Liver (tissue), 9 donors: ENCODE measurements around the gene PDIA3. TPM values are rescaled to one million over a fixed set of nuclear protein-coding genes. Genes with fewer than 3 reads are reported as not detected.
A peak's percentile ranks its signal among the peaks of the same experiment; 100 is the strongest.

ENCODE experiments used
- DNase-seq: peaks from one replicate; pipeline ENCODE4 v3.0.0-alpha.2; 2017; ENCODE audit warnings: low spot score
- H3K27ac ChIP-seq, 2 donors: one replicate each; pipeline ENCODE4 v1.7.0; 2013; ENCODE audit warnings: inconsistent platforms in 2 of 2, low read length in 2 of 2, control low read depth in 1 of 2, low read depth in 1 of 2, mild to moderate bottlenecking in 1 of 2
- H3K27me3 ChIP-seq, 4 donors: one replicate each; pipeline versions ENCODE4 v1.6.1 to v1.7.0; 2013; ENCODE audit warnings: low read length in 3 of 4, inconsistent platforms in 1 of 4, mild to moderate bottlenecking in 1 of 4, moderate library complexity in 1 of 4; ENCODE audit not compliant: control insufficient read depth in 4 of 4, insufficient read depth in 4 of 4
- H3K36me3 ChIP-seq, 4 donors: one replicate each; pipeline versions ENCODE4 v1.6.1 to v1.7.0; 2013; ENCODE audit warnings: low read length in 3 of 4, mild to moderate bottlenecking in 3 of 4, low read depth in 1 of 4, moderate library complexity in 1 of 4; ENCODE audit not compliant: control insufficient read depth in 4 of 4, insufficient read depth in 3 of 4
- H3K4me1 ChIP-seq, 4 donors: one replicate each; pipeline versions ENCODE4 v1.6.1 to v1.7.0; 2013; ENCODE audit warnings: low read length in 3 of 4, mild to moderate bottlenecking in 3 of 4, moderate library complexity in 1 of 4; ENCODE audit not compliant: control insufficient read depth in 4 of 4, insufficient read depth in 4 of 4
- H3K4me3 ChIP-seq, 3 donors: one replicate each; pipeline versions ENCODE4 v1.6.1 to v1.7.0; 2013; ENCODE audit warnings: low read length in 3 of 3, control low read depth in 1 of 3, low read depth in 1 of 3, mild to moderate bottlenecking in 1 of 3
- H3K9ac ChIP-seq, 2 donors: one replicate each; pipeline ENCODE4 v1.7.0; 2013; ENCODE audit warnings: low read length in 2 of 2, mild to moderate bottlenecking in 2 of 2, moderate library complexity in 2 of 2, control low read depth in 1 of 2, low read depth in 1 of 2
- H3K9me3 ChIP-seq, 4 donors: one replicate each; pipeline versions ENCODE4 v1.6.1 to v1.7.0; 2013; ENCODE audit warnings: low read length in 3 of 4; ENCODE audit not compliant: control insufficient read depth in 4 of 4
- ATF3 ChIP-seq: IDR thresholded peaks from 2 replicates; pipeline ENCODE4 v1.6.1; 2016; ENCODE audit warnings: antibody characterized with exemption
- FOXA1 ChIP-seq: IDR thresholded peaks from 2 replicates; pipeline ENCODE4 v1.6.1; 2016; ENCODE audit warnings: antibody characterized with exemption
- FOXA2 ChIP-seq: IDR thresholded peaks from 2 replicates; pipeline ENCODE4 v1.6.1; 2016; ENCODE audit warnings: antibody characterized with exemption
- GABPA ChIP-seq, 2 donors: IDR thresholded peaks in 1 of 2; conservative IDR thresholded peaks in 1 of 2; 2 replicates each; pipeline ENCODE4 v1.6.1; 2016; ENCODE audit warnings: antibody characterized with exemption in 2 of 2, mild to moderate bottlenecking in 1 of 2, moderate library complexity in 1 of 2
- HNF4A ChIP-seq, 2 donors: conservative IDR thresholded peaks; 2 replicates each; pipeline ENCODE4 v1.6.1; 2016; ENCODE audit warnings: antibody characterized with exemption in 2 of 2, mild to moderate bottlenecking in 2 of 2
- JUND ChIP-seq, 2 donors: IDR thresholded peaks; 2 replicates each; pipeline ENCODE4 v1.6.1; 2016; ENCODE audit warnings: antibody characterized with exemption in 2 of 2
- RAD21 ChIP-seq, 2 donors: IDR thresholded peaks; 2 replicates each; pipeline ENCODE4 v1.6.1; 2016; ENCODE audit warnings: antibody characterized with exemption in 2 of 2, mild to moderate bottlenecking in 2 of 2
- RXRA ChIP-seq, 2 donors: IDR thresholded peaks; 2 replicates each; pipeline ENCODE4 v1.6.1; 2017 to 2018; ENCODE audit warnings: antibody characterized with exemption in 2 of 2, mild to moderate bottlenecking in 1 of 2
- SP1 ChIP-seq: IDR thresholded peaks from 2 replicates; pipeline ENCODE4 v1.6.1; 2018; ENCODE audit warnings: antibody characterized with exemption, mild to moderate bottlenecking
- TAF1 ChIP-seq: conservative IDR thresholded peaks from 2 replicates; pipeline ENCODE4 v1.6.1; 2016; ENCODE audit warnings: antibody characterized with exemption, mild to moderate bottlenecking
- YY1 ChIP-seq: IDR thresholded peaks from 2 replicates; pipeline ENCODE4 v1.6.1; 2016; ENCODE audit warnings: antibody characterized with exemption, mild to moderate bottlenecking
- WGBS: extraction: QIAGEN DNeasy Blood & Tissue Kit; methylation state at CpG from one replicate; pipeline ENCODE4 v1.1.7; 2013; 5-methylcytosine and 5-hydroxymethylcytosine counted together
- polyA plus RNA-seq, 2 donors: library from polyadenylated mRNA; stranded (reverse) in 1 of 2; unstranded in 1 of 2; fragments of 200-250 nt in 1 of 2; fragments of >200 nt in 1 of 2; fragmentation: Nextera tagmentation in 1 of 2; extraction: Ambion mirVana in 1 of 2; gene quantifications; one replicate each; pipeline versions ENCODE4 v1.2.1 to v1.2.3, GENCODE V29; 2013 to 2015
- total RNA-seq, 2 donors: library from RNA; depleted of rRNA; stranded (reverse); fragments of >200 nt; gene quantifications; one replicate each; pipeline ENCODE4 v1.2.3, GENCODE V29; 2014
- TF ChIP-seq, protein P1 (sequence below): IDR thresholded peaks from 2 replicates; pipeline ENCODE4 v1.6.1; 2016; ENCODE audit warnings: antibody characterized with exemption
- TF ChIP-seq, protein P2 (sequence below): fragments of 150-350 bp; IDR thresholded peaks from 2 replicates; pipeline ENCODE4 v1.5.1; 2017; ENCODE audit warnings: improper control_type of control experiment, low read depth, low read length; ENCODE audit not compliant: missing input control
- TF ChIP-seq, protein P3 (sequence below): IDR thresholded peaks from 2 replicates; pipeline ENCODE4 v1.6.1; 2016; ENCODE audit warnings: antibody characterized with exemption
- TF ChIP-seq, protein P4 (sequence below): IDR thresholded peaks from 2 replicates; pipeline ENCODE4 v1.6.1; 2016; ENCODE audit warnings: antibody characterized with exemption, mild to moderate bottlenecking
- donor health status: healthy.
- donor health status: healthy.
- donor health status: healthy.
- donor health status: healthy.
- donor health status: healthy.

PDIA3 gene
- total and polyA plus RNA-seq, 4 donors, result 109 to 328 (median 215) TPM

DNA sequence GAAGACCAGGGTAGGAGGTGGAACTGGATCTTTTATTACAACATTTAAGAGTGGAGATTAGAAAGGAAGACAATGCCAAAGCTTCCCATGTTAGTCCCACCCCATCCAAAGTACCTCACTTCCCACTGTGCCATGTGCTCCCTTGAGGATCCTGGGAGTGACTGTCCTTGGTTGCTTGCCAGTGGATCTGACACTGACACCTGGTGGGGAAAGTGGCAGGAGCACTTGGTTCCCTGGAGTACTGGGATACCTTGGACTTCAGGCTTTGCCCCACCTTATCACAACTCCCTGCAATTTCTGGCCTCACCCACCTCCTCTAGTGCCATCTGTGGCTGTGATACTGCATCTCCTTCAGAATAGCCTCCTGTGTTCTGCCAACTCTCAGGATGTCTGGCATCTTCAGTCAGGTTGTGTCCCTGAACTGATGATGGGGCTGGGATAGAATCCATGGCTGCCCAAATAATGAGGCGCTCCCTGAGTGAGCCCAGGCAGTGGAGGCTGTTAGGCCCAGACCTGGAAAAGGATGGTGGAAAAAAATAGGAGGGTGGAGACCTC is 29.2 kb downstream of the PDIA3 start:
- TF ChIP-seq RAD21 (IDR thresholded peaks at IDR 0.05) (peak; percentile 46 to 63), GABPA (IDR thresholded peaks at IDR 0.05 in 1 of 2, conservative IDR thresholded peaks at IDR 0.05 in 1 of 2) (peak in 1 of 2 donors; percentile 19), RXRA (IDR thresholded peaks at IDR 0.05) (peak in 1 of 2 donors; percentile 19), HNF4A (conservative IDR thresholded peaks at IDR 0.05) (peak; percentile 69 to 79), ATF3 (no peak), TAF1 (no peak)
- TF ChIP-seq, protein P1, sequence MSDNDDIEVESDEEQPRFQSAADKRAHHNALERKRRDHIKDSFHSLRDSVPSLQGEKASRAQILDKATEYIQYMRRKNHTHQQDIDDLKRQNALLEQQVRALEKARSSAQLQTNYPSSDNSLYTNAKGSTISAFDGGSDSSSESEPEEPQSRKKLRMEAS, result peak; percentile 55
- TF ChIP-seq, protein P2, sequence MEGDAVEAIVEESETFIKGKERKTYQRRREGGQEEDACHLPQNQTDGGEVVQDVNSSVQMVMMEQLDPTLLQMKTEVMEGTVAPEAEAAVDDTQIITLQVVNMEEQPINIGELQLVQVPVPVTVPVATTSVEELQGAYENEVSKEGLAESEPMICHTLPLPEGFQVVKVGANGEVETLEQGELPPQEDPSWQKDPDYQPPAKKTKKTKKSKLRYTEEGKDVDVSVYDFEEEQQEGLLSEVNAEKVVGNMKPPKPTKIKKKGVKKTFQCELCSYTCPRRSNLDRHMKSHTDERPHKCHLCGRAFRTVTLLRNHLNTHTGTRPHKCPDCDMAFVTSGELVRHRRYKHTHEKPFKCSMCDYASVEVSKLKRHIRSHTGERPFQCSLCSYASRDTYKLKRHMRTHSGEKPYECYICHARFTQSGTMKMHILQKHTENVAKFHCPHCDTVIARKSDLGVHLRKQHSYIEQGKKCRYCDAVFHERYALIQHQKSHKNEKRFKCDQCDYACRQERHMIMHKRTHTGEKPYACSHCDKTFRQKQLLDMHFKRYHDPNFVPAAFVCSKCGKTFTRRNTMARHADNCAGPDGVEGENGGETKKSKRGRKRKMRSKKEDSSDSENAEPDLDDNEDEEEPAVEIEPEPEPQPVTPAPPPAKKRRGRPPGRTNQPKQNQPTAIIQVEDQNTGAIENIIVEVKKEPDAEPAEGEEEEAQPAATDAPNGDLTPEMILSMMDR, result peak; percentile 46
- peaks cover 0 to 21% (median 11%) of the 10 kb centered on the region in 4 donors for H3K4me1 ChIP-seq
- DNase-seq, result peak; percentile 44
- H3K36me3 ChIP-seq, result peaks cover 5 to 34% (median 30%) of the 10 kb centered on the region in 4 donors
- peak overlapping the region in 1 of 2 donors; percentile 84 for H3K27ac ChIP-seq
- no peak overlapping the region for H3K9ac ChIP-seq
- H3K4me3 ChIP-seq, result no peak overlapping the region
- H3K9me3 ChIP-seq, result no peaks in the 10 kb centered on the region
- 90% methylated on average over 1 of the region's 1 CpG for WGBS
- no peaks in the 10 kb centered on the region for H3K27me3 ChIP-seq

GRCh38 chr15:43776101-43776717 is 30.0 kb downstream of the PDIA3 start:
- Histone ChIP-seq H3K9ac (peak overlapping the region in 1 of 2 donors; percentile 36), H3K27me3 (no peaks in the 10 kb centered on the region), H3K27ac (peak overlapping the region; percentile 84 to 88), H3K9me3 (no peaks in the 10 kb centered on the region), H3K36me3 (peaks cover 5 to 28% (median 24%) of the 10 kb centered on the region in 4 donors), H3K4me3 (peak overlapping the region; percentile 35 to 63 (median 59)), H3K4me1 (peaks cover 0 to 21% (median 11%) of the 10 kb centered on the region in 4 donors)
- peak; percentile 39 for DNase-seq
- TF ChIP-seq SP1, result no peak
- TF ChIP-seq FOXA1, result no peak
- no peak for TF ChIP-seq FOXA2
- no peak for TF ChIP-seq JUND (IDR thresholded peaks at IDR 0.05)
- TF ChIP-seq, protein P3, sequence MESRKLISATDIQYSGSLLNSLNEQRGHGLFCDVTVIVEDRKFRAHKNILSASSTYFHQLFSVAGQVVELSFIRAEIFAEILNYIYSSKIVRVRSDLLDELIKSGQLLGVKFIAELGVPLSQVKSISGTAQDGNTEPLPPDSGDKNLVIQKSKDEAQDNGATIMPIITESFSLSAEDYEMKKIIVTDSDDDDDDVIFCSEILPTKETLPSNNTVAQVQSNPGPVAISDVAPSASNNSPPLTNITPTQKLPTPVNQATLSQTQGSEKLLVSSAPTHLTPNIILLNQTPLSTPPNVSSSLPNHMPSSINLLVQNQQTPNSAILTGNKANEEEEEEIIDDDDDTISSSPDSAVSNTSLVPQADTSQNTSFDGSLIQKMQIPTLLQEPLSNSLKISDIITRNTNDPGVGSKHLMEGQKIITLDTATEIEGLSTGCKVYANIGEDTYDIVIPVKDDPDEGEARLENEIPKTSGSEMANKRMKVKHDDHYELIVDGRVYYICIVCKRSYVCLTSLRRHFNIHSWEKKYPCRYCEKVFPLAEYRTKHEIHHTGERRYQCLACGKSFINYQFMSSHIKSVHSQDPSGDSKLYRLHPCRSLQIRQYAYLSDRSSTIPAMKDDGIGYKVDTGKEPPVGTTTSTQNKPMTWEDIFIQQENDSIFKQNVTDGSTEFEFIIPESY, result no peak
- no peak for TF ChIP-seq RXRA (IDR thresholded peaks at IDR 0.05)
- TF ChIP-seq YY1, result no peak
- no peak for TF ChIP-seq RAD21 (IDR thresholded peaks at IDR 0.05)
- no peak for TF ChIP-seq GABPA (IDR thresholded peaks at IDR 0.05 in 1 of 2, conservative IDR thresholded peaks at IDR 0.05 in 1 of 2)
- TF ChIP-seq, protein P4, sequence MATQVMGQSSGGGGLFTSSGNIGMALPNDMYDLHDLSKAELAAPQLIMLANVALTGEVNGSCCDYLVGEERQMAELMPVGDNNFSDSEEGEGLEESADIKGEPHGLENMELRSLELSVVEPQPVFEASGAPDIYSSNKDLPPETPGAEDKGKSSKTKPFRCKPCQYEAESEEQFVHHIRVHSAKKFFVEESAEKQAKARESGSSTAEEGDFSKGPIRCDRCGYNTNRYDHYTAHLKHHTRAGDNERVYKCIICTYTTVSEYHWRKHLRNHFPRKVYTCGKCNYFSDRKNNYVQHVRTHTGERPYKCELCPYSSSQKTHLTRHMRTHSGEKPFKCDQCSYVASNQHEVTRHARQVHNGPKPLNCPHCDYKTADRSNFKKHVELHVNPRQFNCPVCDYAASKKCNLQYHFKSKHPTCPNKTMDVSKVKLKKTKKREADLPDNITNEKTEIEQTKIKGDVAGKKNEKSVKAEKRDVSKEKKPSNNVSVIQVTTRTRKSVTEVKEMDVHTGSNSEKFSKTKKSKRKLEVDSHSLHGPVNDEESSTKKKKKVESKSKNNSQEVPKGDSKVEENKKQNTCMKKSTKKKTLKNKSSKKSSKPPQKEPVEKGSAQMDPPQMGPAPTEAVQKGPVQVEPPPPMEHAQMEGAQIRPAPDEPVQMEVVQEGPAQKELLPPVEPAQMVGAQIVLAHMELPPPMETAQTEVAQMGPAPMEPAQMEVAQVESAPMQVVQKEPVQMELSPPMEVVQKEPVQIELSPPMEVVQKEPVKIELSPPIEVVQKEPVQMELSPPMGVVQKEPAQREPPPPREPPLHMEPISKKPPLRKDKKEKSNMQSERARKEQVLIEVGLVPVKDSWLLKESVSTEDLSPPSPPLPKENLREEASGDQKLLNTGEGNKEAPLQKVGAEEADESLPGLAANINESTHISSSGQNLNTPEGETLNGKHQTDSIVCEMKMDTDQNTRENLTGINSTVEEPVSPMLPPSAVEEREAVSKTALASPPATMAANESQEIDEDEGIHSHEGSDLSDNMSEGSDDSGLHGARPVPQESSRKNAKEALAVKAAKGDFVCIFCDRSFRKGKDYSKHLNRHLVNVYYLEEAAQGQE, result no peak
- 12% methylated on average over 35 of the region's 35 CpGs for WGBS
